Parathyroid adenoma (tissue), 2 donors: Measurements from ENCODE around the gene DNMT3B.

Experiments used
- H2AFZ ChIP-seq: fragments of 300-600 bp; sonication (generic); one replicate; pipeline ENCODE4 v1.7.0; 2017; ENCODE audit warnings: antibody characterized with exemption, mild to moderate bottlenecking
- H3K27ac ChIP-seq: fragments of 300-600 bp; sonication (generic); one replicate; pipeline ENCODE4 v1.7.0; 2017
- H3K27me3 ChIP-seq: fragments of 300-600 bp; sonication (generic); one replicate; pipeline ENCODE4 v1.7.0; 2017; ENCODE audit warnings: low read length; ENCODE audit not compliant: control insufficient read depth, insufficient read depth
- H3K36me3 ChIP-seq: fragments of 300-600 bp; sonication (generic); one replicate; pipeline ENCODE4 v1.7.0; 2017; ENCODE audit warnings: low read length; ENCODE audit not compliant: control insufficient read depth, insufficient read depth
- H3K4me1 ChIP-seq: fragments of 300-600 bp; sonication (generic); one replicate; pipeline ENCODE4 v1.7.0; 2017; ENCODE audit warnings: control low read depth
- H3K4me2 ChIP-seq: fragments of 300-600 bp; sonication (generic); one replicate; pipeline ENCODE4 v1.7.0; 2017; ENCODE audit warnings: low read length
- H3K4me3 ChIP-seq: fragments of 300-600 bp; sonication (generic); one replicate; pipeline ENCODE4 v1.7.0; 2017; ENCODE audit warnings: low read depth, low read length
- H3K79me2 ChIP-seq: fragments of 300-600 bp; sonication (generic); one replicate; pipeline ENCODE4 v1.7.0; 2017; ENCODE audit warnings: control low read depth
- H3K9ac ChIP-seq: fragments of 300-600 bp; sonication (generic); one replicate; pipeline ENCODE4 v1.7.0; 2017; ENCODE audit warnings: mild to moderate bottlenecking
- H3K9me3 ChIP-seq: fragments of 300-600 bp; sonication (generic); one replicate; pipeline ENCODE4 v1.7.0; 2017; ENCODE audit warnings: low read length; ENCODE audit not compliant: control insufficient read depth
- CTCF ChIP-seq: fragments of 300-600 bp; sonication (generic); IDR thresholded peaks from one replicate; pipeline ENCODE4 v1.7.0; 2017; ENCODE audit warnings: antibody characterized with exemption, mild to moderate bottlenecking
- donor health status: primary hyperparathyroidism.

Gene DNMT3B

GRCh38 chr20:32798046-32798981 lies 36.1 kb downstream of the DNMT3B start:
- H3K4me1 ChIP-seq = no peaks in the 10 kb centered on the region
- no peak overlapping the region for H3K9ac ChIP-seq
- no peaks in the 10 kb centered on the region for H3K9me3 ChIP-seq
- no peak for TF ChIP-seq CTCF
- no peak overlapping the region for H3K27ac ChIP-seq
- H3K27me3 ChIP-seq = no peaks in the 10 kb centered on the region
- H3K4me3 ChIP-seq = no peak overlapping the region
- H3K36me3 ChIP-seq = no peaks in the 10 kb centered on the region
- no peak overlapping the region for H2AFZ ChIP-seq
- no peak overlapping the region for H3K4me2 ChIP-seq
- H3K79me2 ChIP-seq = no peaks in the 10 kb centered on the region

GRCh38 chr20:32803092-32803491 lies 40.9 kb downstream of the DNMT3B start:
- no peak overlapping the region for H3K9ac ChIP-seq
- H2AFZ ChIP-seq = no peak overlapping the region
- no peaks in the 10 kb centered on the region for H3K4me1 ChIP-seq
- H3K36me3 ChIP-seq = no peaks in the 10 kb centered on the region
- H3K27me3 ChIP-seq = no peaks in the 10 kb centered on the region
- H3K9me3 ChIP-seq = no peaks in the 10 kb centered on the region
- no peaks in the 10 kb centered on the region for H3K79me2 ChIP-seq
- H3K27ac ChIP-seq = no peak overlapping the region
- TF ChIP-seq CTCF = no peak
- no peak overlapping the region for H3K4me2 ChIP-seq
- H3K4me3 ChIP-seq = no peak overlapping the region

- no peak overlapping the region for H3K27ac ChIP-seq
- no peaks in the 10 kb centered on the region for H3K36me3 ChIP-seq
- no peak overlapping the region for H2AFZ ChIP-seq
- no peaks in the 10 kb centered on the region for H3K4me1 ChIP-seq
- no peak overlapping the region for H3K4me3 ChIP-seq
- no peaks in the 10 kb centered on the region for H3K27me3 ChIP-seq
- H3K79me2 ChIP-seq = no peaks in the 10 kb centered on the region
- H3K4me2 ChIP-seq = no peak overlapping the region
- TF ChIP-seq CTCF = no peak
- H3K9ac ChIP-seq = no peak overlapping the region
- H3K9me3 ChIP-seq = no peaks in the 10 kb centered on the region
These were observed 42.0 kb downstream of the DNMT3B start for GRCh38 chr20:32804022-32804715.

- no peak overlapping the region for H2AFZ ChIP-seq
- H3K4me1 ChIP-seq = no peaks in the 10 kb centered on the region
- H3K36me3 ChIP-seq = no peaks in the 10 kb centered on the region
- no peaks in the 10 kb centered on the region for H3K27me3 ChIP-seq
- H3K9me3 ChIP-seq = no peaks in the 10 kb centered on the region
- H3K27ac ChIP-seq = no peak overlapping the region
- H3K9ac ChIP-seq = no peak overlapping the region
- H3K4me3 ChIP-seq = no peak overlapping the region
- H3K4me2 ChIP-seq = no peak overlapping the region
- no peak for TF ChIP-seq CTCF
- H3K79me2 ChIP-seq = no peaks in the 10 kb centered on the region
These were observed 42.6 kb downstream of the DNMT3B start for GRCh38 chr20:32804817-32805216.
